Vagina (tissue), 2 donors: ENCODE data around the gene PRKAG2. TPM values are rescaled to one million over a fixed set of nuclear protein-coding genes. Genes with fewer than 3 reads are reported as not detected.

Source experiments
- DNase-seq, 2 donors: peaks; one replicate each; pipeline ENCODE4 v3.0.0-alpha.2; 2017; ENCODE audit errors: extremely low spot score in 2 of 2
- H3K27ac ChIP-seq: fragments of 200-600 bp; sonication (generic); one replicate; pipeline ENCODE4 v1.5.1; 2019
- H3K27me3 ChIP-seq: fragments of 200-600 bp; sonication (generic); one replicate; pipeline ENCODE4 v1.5.1; 2019
- H3K36me3 ChIP-seq, 2 donors: fragments of 200-600 bp; sonication (generic); one replicate each; pipeline ENCODE4 v1.5.1; 2017 to 2019
- H3K4me1 ChIP-seq: fragments of 200-600 bp; sonication (generic); one replicate; pipeline ENCODE4 v1.5.1; 2019
- H3K4me3 ChIP-seq, 2 donors: fragments of 200-600 bp; sonication (generic); 1 replicate in 1 of 2; 2 replicates in 1 of 2; pipeline ENCODE4 v1.5.1; 2016 to 2019
- H3K9me3 ChIP-seq: fragments of 200-600 bp; sonication (generic); one replicate; pipeline ENCODE4 v1.5.1; 2019
- CTCF ChIP-seq, 3 experiments: fragments of 450-650 bp in 2 of 3; fragments of 200-600 bp in 1 of 3; sonication (generic) in 1 of 3; IDR thresholded peaks; one replicate each; pipeline ENCODE4 v1.5.1; 2017 to 2019; ENCODE audit warnings: antibody characterized with exemption in 3 of 3, mild to moderate bottlenecking in 2 of 3, moderate library complexity in 2 of 3
- POLR2A ChIP-seq, 2 donors: fragments of 450-650 bp; IDR thresholded peaks; one replicate each; pipeline ENCODE4 v1.6.1; 2017; ENCODE audit warnings: antibody characterized with exemption in 2 of 2, mild to moderate bottlenecking in 2 of 2, moderate library complexity in 2 of 2
- POLR2AphosphoS5 ChIP-seq, 2 donors: sonication (generic); formaldehyde crosslinking; IDR thresholded peaks; one replicate each; pipeline ENCODE4 v1.9.0; 2017; ENCODE audit warnings: antibody characterized with exemption in 2 of 2, mild to moderate bottlenecking in 2 of 2, low read depth in 1 of 2; ENCODE audit not compliant: insufficient read depth in 1 of 2
- intact Hi-C: fragments of 100-400 bp; cut with DNase I; formaldehyde crosslinking; loops from one replicate; pipeline ENCODE4 v1.15.1; 2023
- total RNA-seq: library from RNA; depleted of rRNA; stranded (reverse); fragments of >200 nt; gene quantifications from one replicate; pipeline ENCODE4 v1.2.3, GENCODE V29; 2016

PRKAG2 gene
- total RNA-seq, 1 donor from 2014 or later, result 25.0 TPM

- TF ChIP-seq POLR2A (IDR thresholded peaks at IDR 0.05) (no peak), POLR2AphosphoS5 (IDR thresholded peaks at IDR 0.05; ENCODE audit: insufficient read depth in 1 of 2, low read depth in 1 of 2) (no peak), CTCF (IDR thresholded peaks at IDR 0.05) (no peak)
- Histone ChIP-seq H3K4me1 (peaks cover 2% of the 10 kb centered on the region), H3K9me3 (no peaks in the 10 kb centered on the region), H3K27ac (no peak overlapping the region), H3K36me3 (no peaks in the 10 kb centered on the region), H3K4me3 (no peak overlapping the region), H3K27me3 (no peaks in the 10 kb centered on the region)
- DNase-seq, result no peak
- intact Hi-C loops, result no loop called here
Measured at GRCh38 chr7:151862606-151863381, 14.1 kb downstream of the PRKAG2 start.

DNA sequence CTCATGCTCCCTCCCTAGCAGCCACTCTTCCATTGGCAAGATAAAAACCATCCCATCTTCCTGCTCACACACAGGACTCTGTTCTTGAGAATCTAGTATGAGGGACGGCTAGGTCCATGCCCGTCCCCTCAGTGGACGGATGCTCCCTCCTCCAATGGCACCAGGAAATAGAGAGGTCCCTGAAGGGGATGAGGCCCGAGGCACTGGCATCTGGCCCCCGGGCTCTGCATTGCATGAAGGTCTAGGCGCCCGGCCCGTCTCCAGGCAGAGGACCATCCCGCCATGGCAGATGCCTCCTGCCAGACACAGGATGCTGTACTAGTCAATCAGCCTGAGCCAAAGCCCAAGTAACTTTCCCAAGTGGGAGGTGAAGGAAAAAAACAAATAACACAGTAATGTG lies 15.0 kb downstream of the PRKAG2 start:
- H3K4me1 ChIP-seq, result no peaks in the 10 kb centered on the region
- H3K9me3 ChIP-seq, result no peaks in the 10 kb centered on the region
- intact Hi-C loops, result no loop called here
- DNase-seq, result no peak
- no peak overlapping the region for H3K4me3 ChIP-seq
- no peaks in the 10 kb centered on the region for H3K36me3 ChIP-seq
- TF ChIP-seq CTCF (IDR thresholded peaks at IDR 0.05), result no peak
- TF ChIP-seq POLR2A (IDR thresholded peaks at IDR 0.05), result no peak
- no peak for TF ChIP-seq POLR2AphosphoS5 (IDR thresholded peaks at IDR 0.05; ENCODE audit: insufficient read depth in 1 of 2, low read depth in 1 of 2)
- H3K27me3 ChIP-seq, result no peaks in the 10 kb centered on the region
- H3K27ac ChIP-seq, result no peak overlapping the region

DNA sequence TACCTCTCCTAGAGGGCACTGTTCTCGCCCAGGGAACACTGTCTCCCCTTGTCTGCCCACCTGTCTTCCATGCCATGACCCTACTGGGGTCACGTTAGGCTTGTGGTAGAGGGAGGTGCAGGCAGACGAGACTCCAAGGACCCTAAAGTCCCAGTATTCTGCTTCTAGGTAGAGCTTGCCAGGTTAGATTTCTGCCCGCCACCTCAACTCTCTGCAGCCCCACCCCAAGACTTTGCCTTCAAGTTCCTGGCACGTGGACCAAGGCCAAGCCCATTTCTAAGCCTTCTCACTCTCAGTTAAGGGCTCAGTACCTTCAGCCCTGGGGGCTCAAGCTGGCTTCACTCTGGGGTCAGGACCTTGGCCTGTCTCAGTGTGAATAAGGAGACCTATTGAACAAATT lies 16.1 kb downstream of the PRKAG2 start:
- no peak overlapping the region for H3K27ac ChIP-seq
- no peaks in the 10 kb centered on the region for H3K36me3 ChIP-seq
- TF ChIP-seq CTCF (IDR thresholded peaks at IDR 0.05), result no peak
- no peak for TF ChIP-seq POLR2AphosphoS5 (IDR thresholded peaks at IDR 0.05; ENCODE audit: insufficient read depth in 1 of 2, low read depth in 1 of 2)
- TF ChIP-seq POLR2A (IDR thresholded peaks at IDR 0.05), result no peak
- no peaks in the 10 kb centered on the region for H3K4me1 ChIP-seq
- no peak for DNase-seq
- no peaks in the 10 kb centered on the region for H3K27me3 ChIP-seq
- intact Hi-C loops, result no loop called here
- no peak overlapping the region for H3K4me3 ChIP-seq
- H3K9me3 ChIP-seq, result no peaks in the 10 kb centered on the region

DNA sequence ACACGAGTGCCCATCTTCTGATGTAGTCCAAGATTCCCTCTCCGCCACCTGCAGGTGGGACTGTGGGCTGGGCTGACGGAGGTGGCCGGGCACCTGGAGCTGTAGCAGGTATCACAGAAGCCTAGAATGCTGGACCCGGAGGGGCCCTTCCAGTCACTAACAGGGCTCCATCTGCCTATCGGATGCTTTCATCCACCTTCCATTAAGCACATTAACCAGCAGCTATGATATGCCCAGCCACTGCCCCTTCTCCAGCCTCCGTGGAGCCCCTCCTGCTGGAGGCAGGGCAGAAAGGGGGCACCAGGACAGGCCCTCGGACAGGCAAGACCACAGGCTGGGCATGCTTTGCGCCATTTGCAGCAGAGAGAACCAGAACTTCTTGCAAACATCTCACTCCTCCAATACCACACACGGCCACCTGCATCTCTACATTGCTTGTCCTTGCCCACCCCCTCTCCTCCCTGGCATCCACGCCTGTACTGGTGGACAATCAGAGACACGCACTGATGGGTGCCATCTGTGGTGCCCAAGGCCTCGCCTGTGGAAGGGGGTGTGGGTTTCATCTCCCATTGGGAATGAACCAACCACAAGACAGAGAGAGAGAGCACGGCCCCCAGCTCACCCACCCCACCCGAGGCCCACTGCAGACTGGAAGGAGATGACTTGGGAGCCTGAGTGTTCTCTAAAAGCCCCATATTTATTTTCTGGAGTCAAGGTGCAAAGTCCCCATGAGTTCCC lies 16.8 kb downstream of the PRKAG2 start:
- no peaks in the 10 kb centered on the region for H3K36me3 ChIP-seq
- H3K9me3 ChIP-seq, result no peaks in the 10 kb centered on the region
- intact Hi-C loops, result no loop called here
- H3K27ac ChIP-seq, result no peak overlapping the region
- DNase-seq, result no peak
- H3K4me1 ChIP-seq, result no peaks in the 10 kb centered on the region
- no peaks in the 10 kb centered on the region for H3K27me3 ChIP-seq
- no peak for TF ChIP-seq POLR2AphosphoS5 (IDR thresholded peaks at IDR 0.05; ENCODE audit: insufficient read depth in 1 of 2, low read depth in 1 of 2)
- TF ChIP-seq CTCF (IDR thresholded peaks at IDR 0.05), result no peak
- no peak for TF ChIP-seq POLR2A (IDR thresholded peaks at IDR 0.05)
- H3K4me3 ChIP-seq, result no peak overlapping the region
